Sigmoid colon (tissue), 7 donors: Measurements from ENCODE around the gene SNX8. TPM values are rescaled to one million over a fixed set of nuclear protein-coding genes. Genes with fewer than 3 reads are reported as not detected.

Experiments
- DNase-seq: peaks from one replicate; pipeline ENCODE4 v3.0.0-alpha.2; 2019
- H3K27ac ChIP-seq, 4 donors: fragments of 200-600 bp; sonication (generic); one replicate each; pipeline ENCODE4 v1.5.1; 2016 to 2019; ENCODE audit warnings: mild to moderate bottlenecking in 1 of 4
- H3K27me3 ChIP-seq, 3 donors: fragments of 200-600 bp; sonication (generic); one replicate each; pipeline ENCODE4 v1.5.1; 2019; ENCODE audit warnings: mild to moderate bottlenecking in 1 of 3
- H3K36me3 ChIP-seq, 4 donors: fragments of 200-600 bp; sonication (generic); one replicate each; pipeline ENCODE4 v1.5.1; 2016 to 2019
- H3K4me1 ChIP-seq, 4 donors: fragments of 200-600 bp; sonication (generic); one replicate each; pipeline ENCODE4 v1.5.1; 2017 to 2019
- H3K4me3 ChIP-seq, 4 donors: fragments of 200-600 bp; sonication (generic); one replicate each; pipeline ENCODE4 v1.5.1; 2017 to 2019; ENCODE audit warnings: mild to moderate bottlenecking in 2 of 4, moderate library complexity in 1 of 4
- H3K9me3 ChIP-seq, 4 donors: fragments of 200-600 bp in 3 of 4; sonication (generic) in 3 of 4; one replicate each; pipeline versions ENCODE4 v1.5.1 to v1.6.1; 2013 to 2019
- CTCF ChIP-seq, 4 experiments: fragments of 450-650 bp in 3 of 4; fragments of 200-600 bp in 1 of 4; IDR thresholded peaks; one replicate each; pipeline ENCODE4 v1.5.1; 2016 to 2019; ENCODE audit warnings: antibody characterized with exemption in 4 of 4, mild to moderate bottlenecking in 3 of 4, moderate library complexity in 2 of 4
- EP300 ChIP-seq, 4 donors: sonication (generic); formaldehyde crosslinking; IDR thresholded peaks; one replicate each; pipeline ENCODE4 v1.6.1; 2017; ENCODE audit warnings: antibody characterized with exemption in 4 of 4
- POLR2A ChIP-seq, 2 donors: fragments of 450-650 bp; IDR thresholded peaks; one replicate each; pipeline ENCODE4 v1.6.1; 2016; ENCODE audit warnings: antibody characterized with exemption in 2 of 2, mild to moderate bottlenecking in 2 of 2, moderate library complexity in 2 of 2
- POLR2AphosphoS5 ChIP-seq, 4 donors: sonication (generic); formaldehyde crosslinking; IDR thresholded peaks; one replicate each; pipeline ENCODE4 v1.6.1; 2017; ENCODE audit warnings: antibody characterized with exemption in 4 of 4
- WGBS, 2 donors: extraction: QIAGEN DNeasy Blood & Tissue Kit; methylation state at CpG; one replicate each; pipeline ENCODE4 v1.1.7; 2013; 5-methylcytosine and 5-hydroxymethylcytosine counted together
- intact Hi-C: fragments of 100-400 bp; cut with DNase I; formaldehyde crosslinking; loops from one replicate; pipeline ENCODE4 v1.15.1; 2023
- polyA plus RNA-seq, 3 donors: library from polyadenylated mRNA; stranded (reverse); fragments of 200-250 nt; gene quantifications; one replicate each; pipeline ENCODE4 v1.2.3, GENCODE V29; 2013
- total RNA-seq, 4 donors: library from RNA; depleted of rRNA; stranded (reverse); fragments of >200 nt; gene quantifications; one replicate each; pipeline ENCODE4 v1.1.0, GENCODE V29; 2016
- donor health status: healthy with polysubstance abuse.
- donor health status: Bipolar disorder and iron deficiency.
- donor health status: healthy.

SNX8 gene
- total and polyA plus RNA-seq, 7 donors, result 5.3 to 23.1 (median 10.2) TPM

- H3K27ac ChIP-seq, result no peak overlapping the region
- WGBS, 2 donors, result 87 to 90% methylated on average over 16 of the region's 16 CpGs
- H3K4me1 ChIP-seq, result no peaks in the 10 kb centered on the region
- peaks cover 0 to 88% (median 37%) of the 10 kb centered on the region in 4 donors for H3K36me3 ChIP-seq
- intact Hi-C loops, result no loop called here
- no peaks in the 10 kb centered on the region for H3K27me3 ChIP-seq
- no peak overlapping the region for H3K4me3 ChIP-seq
- DNase-seq, result no peak
- no peak for TF ChIP-seq EP300 (IDR thresholded peaks at IDR 0.05)
- no peak for TF ChIP-seq POLR2AphosphoS5 (IDR thresholded peaks at IDR 0.05)
- TF ChIP-seq POLR2A (IDR thresholded peaks at IDR 0.05), result no peak
- no peak for TF ChIP-seq CTCF (IDR thresholded peaks at IDR 0.05)
- H3K9me3 ChIP-seq, result no peaks in the 10 kb centered on the region
Observed at GRCh38 chr7:2220506-2220905, 93.7 kb downstream of the SNX8 start.

GRCh38 chr7:2220030-2220429 lies 94.2 kb downstream of the SNX8 start:
- H3K27ac ChIP-seq, result no peak overlapping the region
- H3K4me1 ChIP-seq, result no peaks in the 10 kb centered on the region
- intact Hi-C loops, result no loop called here
- WGBS, 2 donors, result 94 to 98% methylated on average over 19 of the region's 19 CpGs
- no peak overlapping the region for H3K4me3 ChIP-seq
- H3K27me3 ChIP-seq, result no peaks in the 10 kb centered on the region
- no peaks in the 10 kb centered on the region for H3K9me3 ChIP-seq
- no peak for TF ChIP-seq EP300 (IDR thresholded peaks at IDR 0.05)
- TF ChIP-seq POLR2A (IDR thresholded peaks at IDR 0.05), result no peak
- TF ChIP-seq CTCF (IDR thresholded peaks at IDR 0.05), result no peak
- no peak for TF ChIP-seq POLR2AphosphoS5 (IDR thresholded peaks at IDR 0.05)
- H3K36me3 ChIP-seq, result peaks cover 0 to 87% (median 35%) of the 10 kb centered on the region in 4 donors
- no peak for DNase-seq

- Histone ChIP-seq H3K36me3 (peaks cover 0 to 86% (median 32%) of the 10 kb centered on the region in 4 donors), H3K4me1 (no peaks in the 10 kb centered on the region)
- intact Hi-C loops, result no loop called here
Observed at GRCh38 chr7:2219606-2220005, 94.6 kb downstream of the SNX8 start.

GRCh38 chr7:2219136-2219535 lies 95.1 kb downstream of the SNX8 start:
- H3K4me3 ChIP-seq, result no peak overlapping the region
- no peaks in the 10 kb centered on the region for H3K9me3 ChIP-seq
- TF ChIP-seq POLR2A (IDR thresholded peaks at IDR 0.05), result no peak
- no peak for TF ChIP-seq EP300 (IDR thresholded peaks at IDR 0.05)
- TF ChIP-seq CTCF (IDR thresholded peaks at IDR 0.05), result no peak
- TF ChIP-seq POLR2AphosphoS5 (IDR thresholded peaks at IDR 0.05), result no peak
- 90 to 93% methylated on average over 15 of the region's 15 CpGs for WGBS, 2 donors
- H3K27me3 ChIP-seq, result no peaks in the 10 kb centered on the region
- intact Hi-C loops, result no loop called here
- no peak overlapping the region for H3K27ac ChIP-seq
- DNase-seq, result no peak
- peaks cover 0 to 87% (median 29%) of the 10 kb centered on the region in 4 donors for H3K36me3 ChIP-seq
- H3K4me1 ChIP-seq, result no peaks in the 10 kb centered on the region

More at GRCh38 chr7:2219606-2220005, 94.6 kb downstream of the SNX8 start:
- H3K9me3 ChIP-seq, result no peaks in the 10 kb centered on the region
- DNase-seq, result no peak
- no peaks in the 10 kb centered on the region for H3K27me3 ChIP-seq
- TF ChIP-seq POLR2AphosphoS5 (IDR thresholded peaks at IDR 0.05) (no peak), POLR2A (IDR thresholded peaks at IDR 0.05) (no peak), EP300 (IDR thresholded peaks at IDR 0.05) (no peak), CTCF (IDR thresholded peaks at IDR 0.05) (no peak)
- no peak overlapping the region for H3K4me3 ChIP-seq
- H3K27ac ChIP-seq, result no peak overlapping the region
- 96 to 97% methylated on average over 8 of the region's 8 CpGs for WGBS, 2 donors

GRCh38 chr7:2218444-2218785 lies 95.8 kb downstream of the SNX8 start:
- DNase-seq, result no peak
- intact Hi-C loops, result no loop called here
- no peak for TF ChIP-seq EP300 (IDR thresholded peaks at IDR 0.05)
- no peak for TF ChIP-seq POLR2A (IDR thresholded peaks at IDR 0.05)
- TF ChIP-seq POLR2AphosphoS5 (IDR thresholded peaks at IDR 0.05), result no peak
- TF ChIP-seq CTCF (IDR thresholded peaks at IDR 0.05), result no peak
- peaks cover 0 to 87% (median 29%) of the 10 kb centered on the region in 4 donors for H3K36me3 ChIP-seq
- H3K9me3 ChIP-seq, result no peaks in the 10 kb centered on the region
- WGBS, 2 donors, result 93 to 94% methylated on average over 9 of the region's 9 CpGs
- no peaks in the 10 kb centered on the region for H3K27me3 ChIP-seq
- H3K4me1 ChIP-seq, result no peaks in the 10 kb centered on the region
- H3K27ac ChIP-seq, result no peak overlapping the region
- H3K4me3 ChIP-seq, result no peak overlapping the region
